NOMO-1 treated with DMSO at 0.1 percent for 48 hours (cell line): Measurements from ENCODE around the gene FGGY.
"Not testable (repeated sequence)": the region's sequence is repeated elsewhere in the genome, so short reads cannot be mapped to it uniquely, and the experiment has no call there.

Experiments
- DNase-seq: peaks from one replicate; lab custom pipeline; 2025; ENCODE audit not compliant: unreplicated experiment; lab: John Stamatoyannopoulos, UW

Gene FGGY

GRCh38 chr1:59609245-59609644 is 312.4 kb downstream of the FGGY start:
- no peak for DNase-seq

- not testable (repeated sequence) for DNase-seq
These were observed 313.6 kb downstream of the FGGY start for GRCh38 chr1:59610499-59610898.

DNA sequence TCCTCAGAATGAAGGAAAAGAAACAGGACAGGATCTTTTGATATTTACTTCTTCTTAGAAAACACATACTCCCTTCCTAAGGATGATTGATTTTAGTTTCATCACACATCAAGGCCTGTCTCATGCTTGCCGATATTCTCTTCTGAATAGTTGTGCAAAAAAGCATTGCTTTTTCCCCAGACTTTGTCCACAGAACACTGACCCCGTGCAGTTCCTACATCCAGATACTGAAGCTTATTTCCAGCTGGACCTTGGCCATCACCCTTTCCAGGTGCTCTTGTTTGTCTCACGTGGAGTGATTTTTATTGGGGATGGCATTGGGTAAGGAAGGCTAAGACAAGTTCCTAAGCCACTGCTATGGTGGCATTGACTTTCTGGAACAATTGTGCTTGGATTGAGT is 320.5 kb downstream of the FGGY start:
- no peak for DNase-seq

- no peak for DNase-seq
These were observed 322.7 kb downstream of the FGGY start for GRCh38 chr1:59619557-59619956.

DNA sequence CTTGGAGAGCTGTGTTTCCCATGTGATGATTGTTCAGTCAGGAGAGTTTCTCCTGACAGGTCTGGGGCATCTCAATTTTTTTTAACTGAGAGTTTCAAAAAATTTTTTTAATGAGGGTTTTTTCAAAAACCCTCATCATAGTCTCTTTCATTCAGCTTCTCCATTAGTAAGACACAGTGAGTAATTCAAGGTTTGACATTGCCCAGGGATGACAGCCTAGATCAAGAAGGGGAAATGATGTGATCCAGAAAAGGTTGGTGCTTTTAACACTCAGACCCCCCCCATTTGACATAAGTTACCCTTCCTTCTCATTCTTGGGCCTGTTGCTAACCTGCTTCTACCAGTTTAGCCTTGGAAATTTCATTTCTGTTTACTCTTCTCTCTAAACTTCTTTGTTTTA is 328.5 kb downstream of the FGGY start:
- no peak for DNase-seq

- no peak for DNase-seq
These were observed 334.8 kb downstream of the FGGY start for GRCh38 chr1:59631561-59632255.

DNA sequence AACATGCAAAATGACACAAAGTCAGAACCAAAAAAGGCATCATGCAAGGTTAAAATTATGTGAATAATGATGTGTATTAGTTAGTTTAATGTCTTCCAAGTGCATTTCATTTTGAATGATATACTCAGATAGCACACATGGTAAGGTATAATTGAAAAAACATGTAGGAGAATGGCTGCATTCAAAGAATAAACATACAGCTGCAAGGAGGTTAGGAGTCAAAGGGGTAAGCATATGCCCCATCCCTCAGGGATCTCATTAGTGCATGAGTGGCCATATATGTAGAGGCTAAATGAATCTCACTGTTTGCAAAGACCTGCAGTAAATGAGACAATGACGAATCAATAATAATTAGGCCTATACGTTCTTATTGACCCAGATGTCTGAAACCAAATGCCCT is 338.2 kb downstream of the FGGY start:
- DNase-seq = no peak

GRCh38 chr1:59638231-59638711 is 341.4 kb downstream of the FGGY start:
- no peak for DNase-seq

- no peak for DNase-seq
These were observed 342.4 kb downstream of the FGGY start for GRCh38 chr1:59639266-59639665.

DNA sequence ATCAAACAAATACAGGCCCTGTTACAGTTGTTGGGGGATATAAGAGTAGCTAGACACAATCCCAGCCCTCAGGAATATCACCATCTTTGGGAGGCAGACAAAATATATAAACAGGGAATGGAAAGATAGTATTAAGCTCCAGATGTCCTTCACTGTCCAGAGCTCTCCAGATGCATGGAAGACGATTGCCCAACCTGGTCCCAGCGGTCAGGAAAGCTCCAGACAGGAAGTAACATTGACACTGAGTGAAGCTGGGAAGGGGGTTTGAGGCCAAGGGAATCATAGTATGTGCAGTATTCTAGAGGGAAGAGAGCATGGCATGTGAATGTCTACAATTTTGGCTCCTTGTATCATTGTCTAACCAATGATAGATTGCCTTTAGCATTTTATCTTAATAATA is 344.0 kb downstream of the FGGY start:
- no peak for DNase-seq

DNA sequence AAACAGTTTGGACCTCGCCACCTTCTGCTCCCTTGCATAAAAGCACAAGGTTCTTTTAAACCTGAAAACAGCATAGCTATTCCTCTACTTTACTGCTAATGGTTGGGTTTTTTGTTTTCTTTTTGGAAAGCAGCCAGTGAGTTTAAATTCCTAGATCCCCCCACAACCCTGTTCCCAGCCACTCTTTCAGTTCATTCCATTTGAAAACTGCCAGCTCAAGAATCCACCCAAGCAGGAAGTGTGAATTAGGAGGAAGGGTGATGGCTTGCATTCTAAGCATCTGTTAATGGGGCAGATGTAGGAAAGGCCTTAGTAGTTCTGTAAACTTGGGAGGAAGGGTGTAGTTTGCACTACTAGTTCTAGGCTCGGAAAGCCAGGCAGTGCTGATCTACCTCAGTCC is 344.9 kb downstream of the FGGY start:
- no peak for DNase-seq

- DNase-seq = no peak
These were observed 346.6 kb downstream of the FGGY start for GRCh38 chr1:59643526-59643925.

GRCh38 chr1:59645893-59646292 is 349.0 kb downstream of the FGGY start:
- DNase-seq = no peak

- not testable (repeated sequence) for DNase-seq
These were observed 356.5 kb downstream of the FGGY start for GRCh38 chr1:59653142-59653958.

- DNase-seq = no peak
These were observed 357.1 kb downstream of the FGGY start for GRCh38 chr1:59653968-59654367.

- no peak for DNase-seq
These were observed 361.1 kb downstream of the FGGY start for GRCh38 chr1:59657873-59658465.

DNA sequence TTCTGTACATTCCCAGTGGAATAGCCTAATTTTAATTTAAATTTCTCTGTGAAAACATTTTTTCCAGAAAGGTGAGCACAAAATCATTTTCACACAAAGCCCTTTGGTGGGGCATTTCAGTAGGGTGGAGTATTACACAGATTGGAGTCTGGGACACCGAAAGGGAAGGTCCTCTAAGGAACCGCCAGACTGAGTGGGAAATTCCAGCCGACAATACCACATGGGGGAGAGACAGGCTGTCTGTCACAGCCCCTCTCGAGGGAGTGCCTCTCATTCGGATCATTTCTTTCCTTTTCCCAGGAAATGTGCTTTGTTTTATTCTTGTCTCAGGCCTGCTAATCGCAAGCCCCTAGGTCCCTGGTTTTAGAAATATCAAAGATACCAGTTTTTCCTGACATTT is 367.3 kb downstream of the FGGY start:
- no peak for DNase-seq

DNA sequence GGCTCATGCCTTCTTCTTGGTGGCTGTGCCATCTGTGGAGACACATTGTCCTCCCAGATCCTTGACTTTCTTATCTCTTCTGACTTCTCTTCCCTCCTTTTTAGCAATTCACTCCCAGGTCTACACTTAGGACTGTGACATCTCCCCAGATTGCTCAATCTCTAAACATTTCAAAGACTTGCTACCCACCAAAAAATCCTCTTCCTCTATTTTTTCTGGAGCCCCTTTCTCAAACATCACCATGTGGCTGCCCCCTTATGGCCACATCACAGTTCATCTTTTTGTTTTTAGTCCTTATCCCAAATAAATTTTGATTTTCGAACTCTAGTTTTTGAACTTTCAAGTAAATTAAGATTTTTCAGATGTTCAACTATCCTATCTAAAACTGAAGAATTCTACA is 369.2 kb downstream of the FGGY start:
- DNase-seq = peak; percentile 39

DNA sequence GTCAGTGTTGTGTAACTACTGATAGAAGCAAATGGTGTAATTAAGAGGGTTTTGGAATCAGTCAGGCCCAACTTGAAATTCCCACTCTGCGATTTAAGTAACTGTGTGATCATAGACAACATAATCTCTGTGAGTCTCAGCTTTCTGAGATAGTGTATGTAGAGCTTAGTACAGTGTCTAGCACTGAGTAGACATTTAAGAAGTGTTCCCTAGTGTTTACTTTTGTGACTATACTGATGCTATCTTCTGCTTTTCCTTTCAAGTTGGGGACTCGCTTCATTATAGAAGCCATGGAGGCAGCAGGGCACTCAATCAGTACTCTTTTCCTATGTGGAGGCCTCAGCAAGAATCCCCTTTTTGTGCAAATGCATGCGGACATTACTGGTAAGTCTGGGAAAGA is 370.1 kb downstream of the FGGY start:
- DNase-seq = no peak

DNA sequence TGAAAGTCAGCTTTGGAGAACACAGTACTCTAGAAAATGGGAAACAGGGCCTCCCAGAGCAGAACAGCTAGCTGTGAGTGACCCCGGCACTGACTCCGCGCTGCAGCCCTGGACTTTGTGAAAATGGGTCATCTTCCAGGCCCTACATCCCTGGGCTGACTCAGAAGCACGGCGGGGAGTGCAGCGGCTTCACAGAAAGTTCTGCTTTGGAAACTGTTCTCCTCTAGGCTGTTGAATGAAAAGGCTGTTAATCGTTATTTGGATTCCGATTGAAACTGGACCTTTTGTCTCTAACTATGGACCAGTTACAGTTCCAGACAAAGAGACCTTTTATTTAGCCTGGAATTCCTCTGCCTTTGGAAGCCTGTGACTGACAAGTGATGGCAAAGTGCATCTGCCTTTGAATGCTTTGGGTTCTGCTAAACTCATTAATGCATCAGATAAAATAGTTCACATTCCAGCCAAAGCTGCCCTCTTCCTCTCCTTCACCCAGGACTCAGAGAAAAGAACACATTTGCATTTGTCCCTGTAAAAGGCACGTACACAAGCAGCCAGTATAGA is 372.9 kb downstream of the FGGY start:
- no peak for DNase-seq

- DNase-seq = no peak
These were observed 373.8 kb downstream of the FGGY start for GRCh38 chr1:59670662-59671061.
